ENCODE data around the gene CYP19A1.
"Not testable (repeated sequence)": the region's sequence is repeated elsewhere in the genome, so short reads cannot be mapped to it uniquely, and the experiment has no call there.

The CYP19A1 gene

DNA sequence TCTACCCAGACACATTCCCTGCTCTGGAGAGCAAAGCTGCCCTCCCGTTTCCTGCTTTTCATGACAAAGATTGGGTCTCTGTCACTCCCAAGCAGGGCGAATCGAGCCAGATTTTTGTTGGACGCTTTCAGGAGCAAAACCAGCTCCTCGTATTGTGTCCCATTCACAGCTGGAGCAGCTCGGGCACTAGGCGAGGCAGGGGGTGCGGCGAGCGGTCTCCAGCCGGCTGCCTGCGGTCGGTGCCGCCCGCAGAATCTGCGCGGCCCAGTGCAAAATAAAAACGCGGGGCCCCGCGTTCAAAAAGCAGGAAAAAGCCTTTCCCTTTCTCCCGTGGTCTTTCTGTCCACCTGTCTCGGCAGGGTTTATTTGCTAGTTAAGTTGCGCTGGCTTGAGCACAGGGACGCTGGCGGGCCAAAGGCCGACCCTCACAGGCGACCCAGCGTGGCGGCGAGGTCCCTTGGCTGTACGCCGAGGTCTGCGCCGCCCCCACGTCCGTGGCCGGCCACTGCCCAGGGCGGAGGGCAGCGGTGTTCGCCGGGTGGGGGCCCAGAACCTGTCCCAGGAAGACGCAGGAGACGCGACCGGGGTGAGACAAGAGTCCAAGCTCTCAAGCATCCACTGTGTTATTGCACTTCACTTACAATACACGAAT is 71.2 kb downstream of the CYP19A1 start:
- TF ChIP-seq, protein P1, sequence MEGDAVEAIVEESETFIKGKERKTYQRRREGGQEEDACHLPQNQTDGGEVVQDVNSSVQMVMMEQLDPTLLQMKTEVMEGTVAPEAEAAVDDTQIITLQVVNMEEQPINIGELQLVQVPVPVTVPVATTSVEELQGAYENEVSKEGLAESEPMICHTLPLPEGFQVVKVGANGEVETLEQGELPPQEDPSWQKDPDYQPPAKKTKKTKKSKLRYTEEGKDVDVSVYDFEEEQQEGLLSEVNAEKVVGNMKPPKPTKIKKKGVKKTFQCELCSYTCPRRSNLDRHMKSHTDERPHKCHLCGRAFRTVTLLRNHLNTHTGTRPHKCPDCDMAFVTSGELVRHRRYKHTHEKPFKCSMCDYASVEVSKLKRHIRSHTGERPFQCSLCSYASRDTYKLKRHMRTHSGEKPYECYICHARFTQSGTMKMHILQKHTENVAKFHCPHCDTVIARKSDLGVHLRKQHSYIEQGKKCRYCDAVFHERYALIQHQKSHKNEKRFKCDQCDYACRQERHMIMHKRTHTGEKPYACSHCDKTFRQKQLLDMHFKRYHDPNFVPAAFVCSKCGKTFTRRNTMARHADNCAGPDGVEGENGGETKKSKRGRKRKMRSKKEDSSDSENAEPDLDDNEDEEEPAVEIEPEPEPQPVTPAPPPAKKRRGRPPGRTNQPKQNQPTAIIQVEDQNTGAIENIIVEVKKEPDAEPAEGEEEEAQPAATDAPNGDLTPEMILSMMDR (IDR thresholded peaks at IDR 0.05) = no peak
- peak overlapping the region; percentile 82 for H3K4me3 ChIP-seq
- peak overlapping the region; percentile 8 to 50 for H3K27ac ChIP-seq
- no peak for DNase-seq (ENCODE audit: low spot score)

- Histone ChIP-seq H3K27ac (peak overlapping the region; percentile 8 to 50), H3K4me3 (peak overlapping the region; percentile 82)
- DNase-seq (ENCODE audit: low spot score) = no peak
- TF ChIP-seq, protein P1 (IDR thresholded peaks at IDR 0.05) = no peak
These were observed 71.7 kb downstream of the CYP19A1 start for GRCh38 chr15:51266656-51267050.

DNA sequence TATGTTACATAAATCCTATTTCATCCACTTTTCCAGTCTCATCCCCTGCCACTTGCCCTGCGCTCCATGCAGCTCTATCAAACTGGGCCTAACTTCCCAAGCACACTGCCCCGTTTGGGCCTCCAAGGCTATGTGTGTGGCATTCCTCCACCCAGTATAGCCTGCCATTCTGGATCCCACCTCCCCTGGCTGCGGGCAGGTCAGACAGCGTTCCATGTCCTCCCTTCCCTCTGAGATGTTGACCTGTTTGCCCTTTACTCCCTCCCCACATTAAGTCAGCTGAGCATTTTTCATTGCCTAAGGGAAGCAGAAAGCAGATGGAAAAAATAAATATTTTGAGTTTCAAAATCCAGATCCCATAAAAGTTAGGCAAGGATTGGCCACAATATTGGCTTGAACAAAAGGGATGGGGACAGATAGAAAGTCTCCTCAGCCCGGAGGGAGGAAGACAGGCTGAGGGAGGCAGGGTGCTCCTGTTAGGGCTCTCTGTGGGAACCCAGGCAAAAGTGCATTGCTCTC is 73.3 kb downstream of the CYP19A1 start:
- Histone ChIP-seq H3K4me3 (no peak overlapping the region), H3K27ac (no peak overlapping the region)
- DNase-seq (ENCODE audit: low spot score) = no peak
- TF ChIP-seq, protein P1 (IDR thresholded peaks at IDR 0.05) = no peak

GRCh38 chr15:51263726-51264125 is 74.7 kb downstream of the CYP19A1 start:
- DNase-seq (ENCODE audit: low spot score) = no peak
- TF ChIP-seq, protein P1 (IDR thresholded peaks at IDR 0.05) = no peak
- Histone ChIP-seq H3K27ac (no peak overlapping the region), H3K4me3 (no peak overlapping the region)

GRCh38 chr15:51263116-51263515 is 75.3 kb downstream of the CYP19A1 start:
- no peak for DNase-seq (ENCODE audit: low spot score)
- no peak overlapping the region for H3K4me3 ChIP-seq
- TF ChIP-seq, protein P1 (IDR thresholded peaks at IDR 0.05) = no peak

DNA sequence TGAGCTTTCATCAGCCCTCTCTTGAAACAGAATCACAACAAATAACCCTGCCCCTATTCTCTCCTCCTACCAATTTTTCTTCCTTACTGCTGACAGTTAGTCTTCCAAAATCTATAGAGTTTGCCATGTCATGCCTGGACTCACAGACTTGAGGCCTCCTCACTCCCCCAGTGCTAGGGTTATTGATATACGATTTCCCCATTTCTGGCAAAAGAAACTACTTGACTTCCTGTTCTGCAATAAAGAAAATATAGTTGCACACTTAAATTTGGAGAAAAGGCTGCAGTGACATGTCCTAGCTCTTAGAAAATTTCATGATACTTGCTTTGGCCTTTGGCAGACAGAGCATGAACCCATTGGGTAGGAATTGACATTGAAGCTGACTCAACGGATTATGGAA is 75.9 kb downstream of the CYP19A1 start:
- Histone ChIP-seq H3K4me3 (no peak overlapping the region), H3K27ac (no peak overlapping the region)
- no peak for DNase-seq (ENCODE audit: low spot score)
- TF ChIP-seq, protein P1 (IDR thresholded peaks at IDR 0.05) = no peak

More at GRCh38 chr15:51263116-51263515, 75.3 kb downstream of the CYP19A1 start:
- no peak overlapping the region for H3K27ac ChIP-seq

DNA sequence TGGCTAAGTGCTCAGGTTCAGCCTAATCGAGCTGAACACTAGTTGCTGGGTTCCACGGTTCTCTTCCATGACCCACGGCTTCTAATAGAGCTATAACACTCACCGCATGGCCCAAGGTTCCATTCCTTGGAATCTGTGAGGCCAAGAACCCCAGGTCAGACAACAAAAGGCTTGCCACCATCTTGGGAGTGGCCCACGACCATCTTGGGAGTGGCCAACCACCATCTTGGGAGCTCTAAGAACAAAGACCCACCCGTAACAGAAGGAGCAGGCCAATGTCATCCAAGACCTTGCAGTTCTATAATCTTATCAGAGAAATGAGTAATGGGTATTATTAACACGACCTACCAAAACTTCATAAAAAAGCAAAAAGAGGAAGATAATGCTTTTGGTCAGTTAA is 77.3 kb downstream of the CYP19A1 start:
- DNase-seq (ENCODE audit: low spot score); H3K27ac ChIP-seq; H3K4me3 ChIP-seq: not testable (repeated sequence)

Measured in coronary artery (tissue), 2 donors.